ENCODE measurements around the gene GOLGA2.

GOLGA2 gene

GRCh38 chr9:128275198-128276007 lies at the start of gene GOLGA2:
TSS of gene GOLGA2 (minus strand) at chr9:128276007. CDS start at chr9:128275976, 31 bp downstream.
- H3K27me3 ChIP-seq (ENCODE audit: insufficient read depth, low read depth, severe bottlenecking), result no peaks in the 10 kb centered on the region
- no peaks in the 10 kb centered on the region for H3K9me3 ChIP-seq (ENCODE audit: severe bottlenecking)
- DNase-seq, result no peak
- peak within 1 kb of the TSS; percentile 94 for H3K4me3 ChIP-seq (ENCODE audit: low read depth, low read length)
- H3K36me3 ChIP-seq, result peaks cover 27% of the 10 kb centered on the region
- no peak for TF ChIP-seq CTCF (IDR thresholded peaks at IDR 0.05; ENCODE audit: low read depth, low read length)
- peak within 1 kb of the TSS; percentile 77 for H3K27ac ChIP-seq

GRCh38 chr9:128324401-128324800 lies 48.6 kb upstream of the GOLGA2 start:
- H3K9me3 ChIP-seq (ENCODE audit: severe bottlenecking), result no peaks in the 10 kb centered on the region
- no peak for DNase-seq
- TF ChIP-seq CTCF (IDR thresholded peaks at IDR 0.05; ENCODE audit: low read depth, low read length), result no peak
- no peaks in the 10 kb centered on the region for H3K27me3 ChIP-seq (ENCODE audit: insufficient read depth, low read depth, severe bottlenecking)
- H3K4me3 ChIP-seq (ENCODE audit: low read depth, low read length), result no peak overlapping the region
- no peak overlapping the region for H3K27ac ChIP-seq
- peaks cover 73% of the 10 kb centered on the region for H3K36me3 ChIP-seq

- no peak for TF ChIP-seq CTCF (IDR thresholded peaks at IDR 0.05; ENCODE audit: low read depth, low read length)
- Histone ChIP-seq H3K27me3 (ENCODE audit: insufficient read depth, low read depth, severe bottlenecking) (no peaks in the 10 kb centered on the region), H3K4me3 (ENCODE audit: low read depth, low read length) (peak overlapping the region; percentile 98), H3K27ac (peak overlapping the region; percentile 98; the same call in 1 of the 2 replicates), H3K9me3 (ENCODE audit: severe bottlenecking) (no peaks in the 10 kb centered on the region), H3K36me3 (peaks cover 76% of the 10 kb centered on the region)
- no peak for DNase-seq
These were observed 48.0 kb upstream of the GOLGA2 start for GRCh38 chr9:128323791-128324190.

GRCh38 chr9:128323212-128323730 lies 47.5 kb upstream of the GOLGA2 start:
- peak overlapping the region; percentile 98 for H3K4me3 ChIP-seq (ENCODE audit: low read depth, low read length)
- no peak for TF ChIP-seq CTCF (IDR thresholded peaks at IDR 0.05; ENCODE audit: low read depth, low read length)
- no peaks in the 10 kb centered on the region for H3K27me3 ChIP-seq (ENCODE audit: insufficient read depth, low read depth, severe bottlenecking)
- H3K27ac ChIP-seq, result peak overlapping the region; percentile 98
- DNase-seq, result no peak
- no peaks in the 10 kb centered on the region for H3K9me3 ChIP-seq (ENCODE audit: severe bottlenecking)
- H3K36me3 ChIP-seq, result peaks cover 76% of the 10 kb centered on the region

GRCh38 chr9:128322404-128323211 lies 46.8 kb upstream of the GOLGA2 start, which contains the start of the genes COQ4 and TRUB2:
TSS of gene COQ4 (plus strand) at chr9:128322839. CDS start at chr9:128322859, 20 bp downstream.
TSS of gene TRUB2 (minus strand) at chr9:128322447. CDS start at chr9:128322408, 39 bp downstream.
- Histone ChIP-seq H3K9me3 (ENCODE audit: severe bottlenecking) (no peaks in the 10 kb centered on the region), H3K36me3 (peaks cover 76% of the 10 kb centered on the region), H3K27ac (peak within 1 kb of the TSS; percentile 98), H3K27me3 (ENCODE audit: insufficient read depth, low read depth, severe bottlenecking) (no peaks in the 10 kb centered on the region), H3K4me3 (ENCODE audit: low read depth, low read length) (peak within 1 kb of the TSS; percentile 98)
- 0 out of 2 replicates have a peak, but pooled peaks have one; percentile 10 for TF ChIP-seq CTCF (IDR thresholded peaks at IDR 0.05; ENCODE audit: low read depth, low read length)
- peak; percentile 97 for DNase-seq

All from WERI-Rb-1 (cell line).